ENCODE data around the gene STRBP.

DNA sequence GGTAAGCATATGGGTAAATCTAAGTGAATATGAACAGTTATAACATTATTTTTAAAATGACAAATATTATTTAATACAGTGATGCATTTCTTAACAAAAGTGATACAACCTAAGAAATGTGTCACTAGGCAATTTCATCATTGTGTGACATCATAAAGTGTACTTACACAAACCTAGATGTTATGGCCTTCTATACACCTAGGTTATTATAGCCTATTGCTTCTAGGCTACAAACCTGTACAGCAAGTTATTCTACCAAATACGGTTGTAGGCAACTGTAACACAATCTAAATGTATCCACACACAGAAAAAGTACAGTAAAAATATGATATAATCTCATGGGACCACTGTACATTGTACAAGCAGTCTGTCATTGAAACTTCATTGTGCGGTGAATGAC is 48.3 kb downstream of the STRBP start:
- TF ChIP-seq MYBL2 (CRISPR knock-in tag; IDR thresholded peaks at IDR 0.05), result no peak
- TF ChIP-seq MXD4 (CRISPR knock-in tag; IDR thresholded peaks at IDR 0.05; ENCODE audit: borderline replicate concordance), result no peak
